ENCODE data around the gene KCNQ1. TPM values are rescaled to one million over a fixed set of nuclear protein-coding genes. Genes with fewer than 3 reads are reported as not detected.

The KCNQ1 gene
- total and polyA plus RNA-seq, 2 experiments from 2014 or later, result 0.45 to 0.87 TPM

- 0 out of 3 replicates have a peak, but pooled peaks cover 3% of the 10 kb centered on the region for H3K4me1 Mint-ChIP-seq
- Histone ChIP-seq H3K36me3 (ENCODE audit: insufficient read depth) (no peaks in the 10 kb centered on the region), H3K4me1 (ENCODE audit: insufficient read depth) (no peaks in the 10 kb centered on the region), H3K79me2 (replicated peaks; ENCODE audit: insufficient read depth) (no peaks in the 10 kb centered on the region), H2AFZ (no peak overlapping the region), H3F3A (replicated peaks; ENCODE audit: low read depth) (no peaks in the 10 kb centered on the region), H4K20me1 (replicated peaks; ENCODE audit: insufficient read depth) (no peaks in the 10 kb centered on the region), H3K27ac (ENCODE audit: low read depth) (no peak overlapping the region), H3K4me3 (no peak overlapping the region), H3K4me2 (no peak overlapping the region), H3K9me2 (ENCODE audit: insufficient read depth) (no peaks in the 10 kb centered on the region), H3K27me3 (ENCODE audit: insufficient read depth) (peaks cover 7% of the 10 kb centered on the region)
- ATAC-seq (no peak), DNase-seq (ENCODE audit: low spot score) (no peak)
- peaks cover 53% of the 10 kb centered on the region for H3K27me3 Mint-ChIP-seq (ENCODE audit: insufficient read depth, low read depth, poor library complexity)
- no peak overlapping the region for H3K4me3 Mint-ChIP-seq
- TF ChIP-seq STAT1 (IDR thresholded peaks at IDR 0.05; ENCODE audit: unreplicated experiment), result no peak
- TF ChIP-seq ZNF462 (CRISPR knock-in tag; IDR thresholded peaks at IDR 0.05), result no peak
- TF ChIP-seq CREB1 (CRISPR knock-in tag; IDR thresholded peaks at IDR 0.05; ENCODE audit: low read depth), result no peak
- TF ChIP-seq REST (IDR thresholded peaks at IDR 0.05; ENCODE audit: unreplicated experiment), result no peak
- TF ChIP-seq ZNF114 (CRISPR knock-in tag; IDR thresholded peaks at IDR 0.05), result no peak
- TF ChIP-seq ETS1 (IDR thresholded peaks at IDR 0.05), result no peak
- TF ChIP-seq POLR2AphosphoS5 (IDR thresholded peaks at IDR 0.05; ENCODE audit: low read depth), result no peak
- no peak for TF ChIP-seq NANOG (IDR thresholded peaks at IDR 0.05; ENCODE audit: borderline replicate concordance)
- TF ChIP-seq EZH2phosphoT487 (IDR thresholded peaks at IDR 0.05; ENCODE audit: unreplicated experiment), result no peak
- no peak for TF ChIP-seq JUNB (IDR thresholded peaks at IDR 0.05; ENCODE audit: unreplicated experiment)
- no peak for TF ChIP-seq ZNF331 (CRISPR knock-in tag; IDR thresholded peaks at IDR 0.05; ENCODE audit: low read depth)
- no peak for TF ChIP-seq EZH2 (IDR thresholded peaks at IDR 0.05; ENCODE audit: low read depth, unreplicated experiment)
- TF ChIP-seq CTCF (conservative IDR thresholded peaks at IDR 0.05; ENCODE audit: low read depth in 2 of 2), result no peak
- no peak overlapping the region for H3K27ac Mint-ChIP-seq
- H3K36me3 Mint-ChIP-seq (ENCODE audit: low read depth), result no peaks in the 10 kb centered on the region
- peaks cover 5% of the 10 kb centered on the region; the same call in 2 of the 3 replicates for H3K9me3 Mint-ChIP-seq
These were observed 283.4 kb downstream of the KCNQ1 start for GRCh38 chr11:2728128-2728662.

Data from GM23338 (cell line).